NCI-H128 (cell line): ENCODE measurements around the gene NEK10.

Experiments
- DNase-seq: peaks from one replicate; lab custom pipeline; 2025; ENCODE audit not compliant: unreplicated experiment; lab: John Stamatoyannopoulos, UW

Gene NEK10

GRCh38 chr3:27072810-27073651, 296.2 kb downstream of the NEK10 start:
- DNase-seq = no peak

GRCh38 chr3:27060336-27060735, 308.8 kb downstream of the NEK10 start:
- DNase-seq = no peak
